ENCODE measurements around the gene AQP1. TPM values are rescaled to one million over a fixed set of nuclear protein-coding genes. Genes with fewer than 3 reads are reported as not detected.

The AQP1 gene
- total RNA-seq = 10 to 100 TPM; 12.4 to 86.5 (median 71.5) TPM

- peak; percentile 50 to 56 for TF ChIP-seq POLR2A (IDR thresholded peaks at IDR 0.05)
- TF ChIP-seq, protein P1, sequence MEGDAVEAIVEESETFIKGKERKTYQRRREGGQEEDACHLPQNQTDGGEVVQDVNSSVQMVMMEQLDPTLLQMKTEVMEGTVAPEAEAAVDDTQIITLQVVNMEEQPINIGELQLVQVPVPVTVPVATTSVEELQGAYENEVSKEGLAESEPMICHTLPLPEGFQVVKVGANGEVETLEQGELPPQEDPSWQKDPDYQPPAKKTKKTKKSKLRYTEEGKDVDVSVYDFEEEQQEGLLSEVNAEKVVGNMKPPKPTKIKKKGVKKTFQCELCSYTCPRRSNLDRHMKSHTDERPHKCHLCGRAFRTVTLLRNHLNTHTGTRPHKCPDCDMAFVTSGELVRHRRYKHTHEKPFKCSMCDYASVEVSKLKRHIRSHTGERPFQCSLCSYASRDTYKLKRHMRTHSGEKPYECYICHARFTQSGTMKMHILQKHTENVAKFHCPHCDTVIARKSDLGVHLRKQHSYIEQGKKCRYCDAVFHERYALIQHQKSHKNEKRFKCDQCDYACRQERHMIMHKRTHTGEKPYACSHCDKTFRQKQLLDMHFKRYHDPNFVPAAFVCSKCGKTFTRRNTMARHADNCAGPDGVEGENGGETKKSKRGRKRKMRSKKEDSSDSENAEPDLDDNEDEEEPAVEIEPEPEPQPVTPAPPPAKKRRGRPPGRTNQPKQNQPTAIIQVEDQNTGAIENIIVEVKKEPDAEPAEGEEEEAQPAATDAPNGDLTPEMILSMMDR (IDR thresholded peaks at IDR 0.05) = no peak
- Histone ChIP-seq H3K4me3 (peak within 1 kb of the TSS in 3 of 4 donors; percentile 17 to 44 (median 37)), H3K27ac (peak within 1 kb of the TSS in 3 of 4 donors; percentile 68 to 95 (median 88)), H3K36me3 (no peaks in the 10 kb centered on the region), H3K9me3 (no peaks in the 10 kb centered on the region), H3K27me3 (no peaks in the 10 kb centered on the region), H3K4me1 (peaks cover 0 to 66% (median 3%) of the 10 kb centered on the region in 4 donors)
- DNase-seq = peak in 2 of 3 donors; percentile 75
These were observed at the start of gene AQP1 for GRCh38 chr7:30911561-30911969. AQP1 (plus strand) TSS chr7:30911853; CDS start chr7:30911910, 57 bp downstream.

DNA sequence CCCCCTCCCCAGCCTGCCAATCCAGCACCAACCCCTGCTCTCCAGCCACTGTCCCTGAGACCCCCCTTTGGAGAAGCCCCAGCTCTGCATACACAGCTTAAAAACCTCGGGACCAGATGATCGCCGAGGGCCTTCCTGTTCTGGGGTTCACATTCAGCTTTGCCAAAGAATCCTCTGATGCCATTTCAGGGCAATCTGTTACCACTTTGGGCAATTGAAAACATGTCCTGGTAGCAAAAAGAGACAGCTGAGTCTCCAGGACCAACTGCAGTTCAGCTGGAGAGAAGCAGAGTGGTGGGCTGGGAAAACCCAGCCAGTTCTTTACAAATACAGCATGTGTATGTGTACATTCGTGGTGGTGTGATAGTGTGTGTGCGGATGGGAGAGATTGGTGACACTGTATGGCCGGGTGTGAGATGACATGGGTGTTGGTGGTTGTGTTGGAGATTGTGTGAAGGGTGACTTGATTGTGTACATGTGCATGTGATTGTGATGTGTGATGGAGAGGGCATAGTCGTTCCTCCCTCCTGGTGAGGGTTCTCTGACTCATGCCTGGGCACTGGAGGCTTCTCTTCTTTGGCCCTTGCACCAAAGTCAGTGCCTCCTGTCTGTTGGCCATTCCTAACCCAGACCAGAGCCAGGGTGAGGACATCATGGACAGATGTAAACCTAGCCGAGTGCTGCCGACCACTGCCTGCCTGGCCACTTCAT, 48.5 kb upstream of the AQP1 start:
- Histone ChIP-seq H3K4me1 (peaks cover 0 to 19% (median 0%) of the 10 kb centered on the region in 4 donors), H3K36me3 (no peaks in the 10 kb centered on the region), H3K27ac (no peak overlapping the region), H3K9me3 (no peaks in the 10 kb centered on the region), H3K27me3 (no peaks in the 10 kb centered on the region), H3K4me3 (no peak overlapping the region)
- TF ChIP-seq, protein P1 (IDR thresholded peaks at IDR 0.05) = no peak
- TF ChIP-seq POLR2A (IDR thresholded peaks at IDR 0.05) = no peak
- no peak for DNase-seq

DNA sequence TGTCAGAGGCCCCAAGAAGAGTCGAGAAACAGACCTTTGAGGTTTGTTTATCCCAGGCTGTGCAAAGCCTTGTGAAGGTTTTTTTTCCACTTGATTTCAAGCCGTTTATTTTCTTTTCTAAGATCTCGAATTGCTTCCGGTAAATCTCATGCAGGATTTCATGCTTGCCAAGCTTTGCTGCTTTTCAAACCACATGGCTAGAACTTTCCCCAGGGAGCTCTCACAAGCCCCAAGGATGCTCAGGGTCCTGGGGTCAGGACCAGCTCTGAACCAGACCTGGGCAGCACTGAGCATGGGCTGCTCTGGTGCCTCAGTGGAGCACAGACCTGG, 48.0 kb upstream of the AQP1 start:
- DNase-seq = no peak
- Histone ChIP-seq H3K27ac (no peak overlapping the region), H3K36me3 (no peaks in the 10 kb centered on the region), H3K4me1 (peaks cover 0 to 19% (median 0%) of the 10 kb centered on the region in 4 donors), H3K9me3 (no peaks in the 10 kb centered on the region), H3K27me3 (no peaks in the 10 kb centered on the region), H3K4me3 (no peak overlapping the region)
- no peak for TF ChIP-seq POLR2A (IDR thresholded peaks at IDR 0.05)
- TF ChIP-seq, protein P1 (IDR thresholded peaks at IDR 0.05) = no peak

DNA sequence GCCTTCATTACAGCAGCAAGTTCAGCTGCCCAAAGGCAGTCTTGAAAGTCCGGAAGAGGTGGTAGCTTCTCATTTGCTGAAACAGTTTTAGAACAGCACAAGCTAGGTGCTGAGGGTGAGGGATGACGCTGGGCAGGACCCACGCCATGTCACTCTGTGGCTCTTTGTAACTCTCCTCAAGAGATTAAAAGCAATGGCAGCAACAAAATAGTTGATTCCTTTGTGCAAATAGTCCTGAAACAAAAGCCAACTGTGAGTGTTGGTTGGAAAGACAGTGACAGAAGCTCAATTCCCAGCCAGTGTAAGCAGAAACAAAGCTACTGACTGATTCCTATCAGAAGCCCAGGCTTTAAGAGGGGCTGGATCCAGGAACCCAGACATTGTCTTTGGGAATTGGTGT, 47.6 kb upstream of the AQP1 start:
- Histone ChIP-seq H3K4me1 (peaks cover 0 to 19% (median 0%) of the 10 kb centered on the region in 4 donors), H3K27me3 (no peaks in the 10 kb centered on the region), H3K9me3 (no peaks in the 10 kb centered on the region), H3K27ac (no peak overlapping the region), H3K4me3 (no peak overlapping the region), H3K36me3 (no peaks in the 10 kb centered on the region)
- DNase-seq = no peak
- no peak for TF ChIP-seq POLR2A (IDR thresholded peaks at IDR 0.05)
- TF ChIP-seq, protein P1 (IDR thresholded peaks at IDR 0.05) = no peak

DNA sequence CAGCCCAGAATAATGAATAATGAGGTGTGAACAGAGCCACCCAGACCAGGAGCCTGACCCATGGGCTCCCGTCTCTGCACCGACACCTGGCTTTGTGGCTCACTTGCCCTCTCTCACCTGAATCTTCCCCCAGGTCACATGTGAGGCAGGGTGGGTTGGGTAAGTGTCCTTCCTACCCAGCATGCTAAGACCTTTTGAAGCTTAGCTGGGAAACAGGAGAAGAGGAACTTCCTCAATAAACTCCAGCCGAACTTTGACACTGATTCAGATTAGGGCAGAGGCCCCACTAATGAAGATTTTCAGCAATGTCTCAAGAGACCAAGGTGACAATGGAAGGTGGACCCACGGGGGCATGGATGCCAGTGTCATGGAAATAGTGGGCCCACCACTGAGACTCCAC, 46.6 kb upstream of the AQP1 start:
- H3K36me3 ChIP-seq = no peaks in the 10 kb centered on the region
- no peak overlapping the region for H3K27ac ChIP-seq
- H3K4me1 ChIP-seq = peaks cover 0 to 19% (median 0%) of the 10 kb centered on the region in 4 donors
- H3K9me3 ChIP-seq = no peaks in the 10 kb centered on the region
- no peaks in the 10 kb centered on the region for H3K27me3 ChIP-seq
- no peak overlapping the region for H3K4me3 ChIP-seq
- DNase-seq = no peak
- TF ChIP-seq POLR2A (IDR thresholded peaks at IDR 0.05) = no peak
- TF ChIP-seq, protein P1 (IDR thresholded peaks at IDR 0.05) = no peak
